H9 (cell line): ENCODE measurements around the gene ZBTB20. TPM values are rescaled to one million over a fixed set of nuclear protein-coding genes. Genes with fewer than 3 reads are reported as not detected.

Experiments
- DNase-seq: peaks from one replicate; pipeline ENCODE4 v3.0.0-alpha.2; 2017
- H2AFZ ChIP-seq: one replicate; pipeline ENCODE4 v1.6.1; 2013; ENCODE audit warnings: mild to moderate bottlenecking, low read length, control low read depth, moderate library complexity
- H2AK5ac ChIP-seq: 2 replicates; pipeline ENCODE4 v1.6.1; 2013; ENCODE audit warnings: low read length, control low read depth, mixed read lengths; ENCODE audit not compliant: insufficient read length
- H2BK120ac ChIP-seq: one replicate; pipeline ENCODE4 v1.6.1; 2013; ENCODE audit warnings: low read depth, mild to moderate bottlenecking, low read length, control low read depth, inconsistent platforms; ENCODE audit not compliant: poor library complexity, severe bottlenecking
- H2BK12ac ChIP-seq: 2 replicates; pipeline ENCODE4 v1.6.1; 2013; ENCODE audit warnings: low read length, control low read depth, mixed read lengths, low read depth; ENCODE audit not compliant: insufficient read length
- H2BK15ac ChIP-seq: 2 replicates; pipeline ENCODE4 v1.6.1; 2013; ENCODE audit warnings: low read depth, low read length, control low read depth
- H2BK20ac ChIP-seq: one replicate; pipeline ENCODE4 v1.6.1; 2013; ENCODE audit warnings: low read depth, mild to moderate bottlenecking, low read length, control low read depth, inconsistent platforms; ENCODE audit not compliant: poor library complexity, severe bottlenecking
- H2BK5ac ChIP-seq: 2 replicates; pipeline ENCODE4 v1.6.1; 2013; ENCODE audit warnings: low read length, control low read depth, mixed read lengths; ENCODE audit not compliant: insufficient read length
- H3K14ac ChIP-seq: 2 replicates; pipeline ENCODE4 v1.6.1; 2013; ENCODE audit warnings: low read length, control low read depth; ENCODE audit not compliant: insufficient read depth
- H3K18ac ChIP-seq: 2 replicates; pipeline ENCODE4 v1.6.1; 2013; ENCODE audit warnings: low read depth, mild to moderate bottlenecking, mixed read lengths, low read length, control low read depth; ENCODE audit not compliant: insufficient read length
- H3K23ac ChIP-seq: 2 replicates; pipeline ENCODE4 v1.6.1; 2013; ENCODE audit warnings: low read length, control low read depth, mixed read lengths, low read depth; ENCODE audit not compliant: insufficient read length
- H3K23me2 ChIP-seq: 2 replicates; pipeline ENCODE4 v1.6.1; 2013; ENCODE audit warnings: low read depth, mild to moderate bottlenecking, mixed read lengths, low read length, control low read depth; ENCODE audit not compliant: insufficient read length, poor library complexity, severe bottlenecking
- H3K27ac ChIP-seq: 2 replicates; pipeline ENCODE4 v1.5.1; 2013; ENCODE audit warnings: low read length, control low read depth, mixed read lengths, low read depth; ENCODE audit not compliant: insufficient read length
- H3K27me3 ChIP-seq: 2 replicates; pipeline ENCODE4 v1.6.1; 2013; ENCODE audit warnings: low read length, control low read depth, inconsistent platforms; ENCODE audit not compliant: insufficient read depth
- H3K4ac ChIP-seq: 2 replicates; pipeline ENCODE4 v1.6.1; 2013; ENCODE audit warnings: low read depth, mild to moderate bottlenecking, control low read depth, inconsistent platforms, low read length, moderate library complexity
- H3K4me1 ChIP-seq: 2 replicates; pipeline ENCODE4 v1.6.1; 2013; ENCODE audit warnings: low read length, control low read depth, inconsistent platforms; ENCODE audit not compliant: insufficient read depth
- H3K4me2 ChIP-seq: 2 replicates; pipeline ENCODE4 v1.6.1; 2013; ENCODE audit warnings: low read length, control low read depth, mixed read lengths; ENCODE audit not compliant: insufficient read length, insufficient read depth
- H3K56ac ChIP-seq: 2 replicates; pipeline ENCODE4 v1.6.1; 2013; ENCODE audit warnings: low read depth, mild to moderate bottlenecking, mixed read lengths, low read length, control low read depth; ENCODE audit not compliant: insufficient read length
- H3K79me1 ChIP-seq: 2 replicates; pipeline ENCODE4 v1.6.1; 2013; ENCODE audit warnings: low read depth, mild to moderate bottlenecking, moderate library complexity, low read length, control low read depth, inconsistent platforms; ENCODE audit not compliant: insufficient read depth, poor library complexity, severe bottlenecking
- H3K79me2 ChIP-seq: 2 replicates; pipeline ENCODE4 v1.6.1; 2013; ENCODE audit warnings: low read length, control low read depth, inconsistent platforms; ENCODE audit not compliant: insufficient read depth
- H3K9ac ChIP-seq: 2 replicates; pipeline ENCODE4 v1.6.1; 2013; ENCODE audit warnings: low read length, control low read depth, mixed read lengths; ENCODE audit not compliant: insufficient read length; ENCODE audit errors: extremely low read depth
- H3K9me3 ChIP-seq: one replicate; pipeline ENCODE4 v1.6.1; 2013; ENCODE audit warnings: low read depth, low read length, inconsistent platforms; ENCODE audit not compliant: control insufficient read depth
- H3T11ph ChIP-seq: one replicate; pipeline ENCODE4 v1.6.1; 2013; ENCODE audit warnings: mild to moderate bottlenecking, low read length, control low read depth, inconsistent platforms
- H4K20me1 ChIP-seq: one replicate; pipeline ENCODE4 v1.6.1; 2013; ENCODE audit not compliant: control insufficient read depth, insufficient read length, insufficient read depth
- H4K5ac ChIP-seq: 2 replicates; pipeline ENCODE4 v1.6.1; 2013; ENCODE audit warnings: low read depth, mild to moderate bottlenecking, mixed read lengths, low read length, control low read depth; ENCODE audit not compliant: insufficient read length
- H4K8ac ChIP-seq: replicated peaks from 2 replicates; pipeline ENCODE4 v1.6.1; 2013; ENCODE audit warnings: low read length, control low read depth, mixed read lengths, low read depth; ENCODE audit not compliant: insufficient read length
- H4K91ac ChIP-seq: 2 replicates; pipeline ENCODE4 v1.6.1; 2013; ENCODE audit warnings: low read depth, mild to moderate bottlenecking, moderate library complexity, mixed read lengths, low read length, control low read depth; ENCODE audit not compliant: insufficient read length
- H3K27ac Mint-ChIP-seq, 3 experiments: 2 replicates in 2 of 3; 3 replicates in 1 of 3; pipeline ENCODE4 v1.8.0; 2020 to 2021; ENCODE audit warnings: mixed read lengths in 3 of 3, mild to moderate bottlenecking in 1 of 3, moderate library complexity in 1 of 3
- H3K27me3 Mint-ChIP-seq: 2 replicates; pipeline ENCODE4 v1.8.0; 2021; ENCODE audit warnings: low read depth, mild to moderate bottlenecking, moderate library complexity, mixed read lengths
- H3K36me3 Mint-ChIP-seq, 3 experiments: 2 replicates in 2 of 3; 3 replicates in 1 of 3; pipeline ENCODE4 v1.8.0; 2020 to 2021; ENCODE audit warnings: low read depth in 3 of 3, mixed read lengths in 3 of 3; ENCODE audit not compliant: insufficient read depth in 1 of 3
- H3K4me1 Mint-ChIP-seq, 2 experiments: 2 replicates each; pipeline ENCODE4 v1.8.0; 2020; ENCODE audit warnings: mixed read lengths in 2 of 2
- H3K4me3 Mint-ChIP-seq, 2 experiments: 2 replicates in 1 of 2; 3 replicates in 1 of 2; pipeline ENCODE4 v1.8.0; 2020 to 2021; ENCODE audit warnings: mild to moderate bottlenecking in 2 of 2, mixed read lengths in 2 of 2, moderate library complexity in 1 of 2
- H3K9me3 Mint-ChIP-seq, 2 experiments: 2 replicates in 1 of 2; 3 replicates in 1 of 2; pipeline ENCODE4 v1.8.0; 2020; ENCODE audit warnings: mild to moderate bottlenecking in 2 of 2, mixed read lengths in 2 of 2, moderate library complexity in 1 of 2
- WGBS: extraction: QIAGEN DNeasy Blood & Tissue Kit; methylation state at CpG from one replicate; pipeline ENCODE4 v1.1.7; 2013; ENCODE audit warnings: missing lambda C conversion rate, low lambda C conversion rate, mixed read lengths; ENCODE audit not compliant: insufficient read length; ENCODE audit errors: extremely low coverage; 5-methylcytosine and 5-hydroxymethylcytosine counted together
- total RNA-seq: library from RNA; stranded (reverse); gene quantifications from 2 replicates; pipeline ENCODE4 v1.2.1, GENCODE V29; 2021
- TF ChIP-seq, protein P1 (sequence below): fragments of 200-600 bp; sonication (generic); conservative IDR thresholded peaks from 3 replicates; pipeline ENCODE4 v1.8.0; 2021; ENCODE audit warnings: antibody characterized with exemption, mild to moderate bottlenecking

ZBTB20 gene
- total RNA-seq, 1 experiment from 2014 or later: 0.70 TPM

DNA sequence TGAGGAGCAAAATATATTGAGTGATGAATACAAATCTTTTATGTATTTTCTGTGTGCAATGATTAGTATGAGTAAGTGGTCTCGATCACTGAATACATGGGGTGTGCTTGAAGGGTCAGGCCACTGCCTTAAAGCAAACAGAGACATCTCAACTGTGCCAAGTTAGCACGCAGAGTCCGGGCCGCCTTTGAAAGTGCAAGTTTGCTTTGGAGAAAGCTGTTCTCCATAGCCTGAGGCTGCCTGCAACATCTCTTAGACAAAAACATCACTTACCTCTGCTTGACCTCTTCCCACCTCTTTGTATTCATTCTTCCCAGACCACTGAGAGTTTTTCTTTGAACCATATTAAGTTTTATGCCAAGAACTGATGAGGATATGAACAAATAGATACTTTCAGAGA is 267.0 kb downstream of the ZBTB20 start:
- no peak overlapping the region for H3K56ac ChIP-seq
- H3K79me1 ChIP-seq: no peaks in the 10 kb centered on the region
- TF ChIP-seq, protein P1, sequence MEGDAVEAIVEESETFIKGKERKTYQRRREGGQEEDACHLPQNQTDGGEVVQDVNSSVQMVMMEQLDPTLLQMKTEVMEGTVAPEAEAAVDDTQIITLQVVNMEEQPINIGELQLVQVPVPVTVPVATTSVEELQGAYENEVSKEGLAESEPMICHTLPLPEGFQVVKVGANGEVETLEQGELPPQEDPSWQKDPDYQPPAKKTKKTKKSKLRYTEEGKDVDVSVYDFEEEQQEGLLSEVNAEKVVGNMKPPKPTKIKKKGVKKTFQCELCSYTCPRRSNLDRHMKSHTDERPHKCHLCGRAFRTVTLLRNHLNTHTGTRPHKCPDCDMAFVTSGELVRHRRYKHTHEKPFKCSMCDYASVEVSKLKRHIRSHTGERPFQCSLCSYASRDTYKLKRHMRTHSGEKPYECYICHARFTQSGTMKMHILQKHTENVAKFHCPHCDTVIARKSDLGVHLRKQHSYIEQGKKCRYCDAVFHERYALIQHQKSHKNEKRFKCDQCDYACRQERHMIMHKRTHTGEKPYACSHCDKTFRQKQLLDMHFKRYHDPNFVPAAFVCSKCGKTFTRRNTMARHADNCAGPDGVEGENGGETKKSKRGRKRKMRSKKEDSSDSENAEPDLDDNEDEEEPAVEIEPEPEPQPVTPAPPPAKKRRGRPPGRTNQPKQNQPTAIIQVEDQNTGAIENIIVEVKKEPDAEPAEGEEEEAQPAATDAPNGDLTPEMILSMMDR: no peak
- H2BK120ac ChIP-seq: no peak overlapping the region
- no peak overlapping the region for H3K4ac ChIP-seq
- no peaks in the 10 kb centered on the region for H3K9me3 ChIP-seq
- Mint-ChIP-seq H3K27me3 (no peaks in the 10 kb centered on the region), H3K4me3 (no peak overlapping the region), H3K4me1 (peaks cover 28 to 31% of the 10 kb centered on the region in 2 experiments), H3K36me3 (no peaks in the 10 kb centered on the region), H3K27ac (no peak overlapping the region), H3K9me3 (no peaks in the 10 kb centered on the region)
- H2BK15ac ChIP-seq: no peak overlapping the region
- H3K18ac ChIP-seq: no peak overlapping the region
- no peak overlapping the region for H4K91ac ChIP-seq
- H4K20me1 ChIP-seq: no peaks in the 10 kb centered on the region
- H2AK5ac ChIP-seq: no peak overlapping the region
- no peaks in the 10 kb centered on the region for H3K79me2 ChIP-seq
- H4K8ac ChIP-seq: no peak overlapping the region
- H3T11ph ChIP-seq: no peak overlapping the region
- no peak for DNase-seq
- no peak overlapping the region for H2BK20ac ChIP-seq
- H2AFZ ChIP-seq: no peak overlapping the region
- no peak overlapping the region for H3K27ac ChIP-seq
- no peak overlapping the region for H3K23ac ChIP-seq
- H2BK12ac ChIP-seq: no peak overlapping the region
- no peak overlapping the region for H3K14ac ChIP-seq
- H2BK5ac ChIP-seq: no peak overlapping the region
- H3K27me3 ChIP-seq: no peaks in the 10 kb centered on the region
- no peak overlapping the region for H4K5ac ChIP-seq
- no peak overlapping the region for H3K4me2 ChIP-seq
- H3K4me1 ChIP-seq: no peaks in the 10 kb centered on the region
- no CpG with 5 or more reads among the region's 4 CpGs for WGBS
- H3K9ac ChIP-seq: no peak overlapping the region
- H3K23me2 ChIP-seq: no peaks in the 10 kb centered on the region
